Iris pigment epithelial cell (primary cell): ENCODE data around the gene ANKRD33.
A peak's percentile ranks its signal among the peaks of the same experiment; 100 is the strongest.

Source experiments
- DNase-seq: peaks from one replicate; pipeline ENCODE4 v3.0.0-alpha.2; 2011; ENCODE audit warnings: low read depth

ANKRD33 gene

GRCh38 chr12:51887476-51888315, at the start of gene ANKRD33:
Gene ANKRD33, plus strand, starts transcription at chr12:51888103. Its CDS starts 84 bp downstream, at chr12:51888187.
- DNase-seq: peak; percentile 34

- DNase-seq: no peak
These were observed 49.1 kb upstream of the ANKRD33 start for GRCh38 chr12:51838762-51839161.

GRCh38 chr12:51839310-51839947, 48.5 kb upstream of the ANKRD33 start:
- DNase-seq: no peak

GRCh38 chr12:51840966-51841365, 46.9 kb upstream of the ANKRD33 start:
- no peak for DNase-seq

- DNase-seq: no peak
These were observed 46.2 kb upstream of the ANKRD33 start for GRCh38 chr12:51841727-51842126.

- no peak for DNase-seq
These were observed 43.0 kb upstream of the ANKRD33 start for GRCh38 chr12:51844854-51845253.

GRCh38 chr12:51845482-51845881, 42.4 kb upstream of the ANKRD33 start:
- DNase-seq: no peak

- no peak for DNase-seq
These were observed 41.6 kb upstream of the ANKRD33 start for GRCh38 chr12:51846271-51846691.

- DNase-seq: no peak
These were observed 40.8 kb upstream of the ANKRD33 start for GRCh38 chr12:51846911-51847642.

- DNase-seq: no peak
These were observed 40.1 kb upstream of the ANKRD33 start for GRCh38 chr12:51847643-51848325.

- DNase-seq: no peak
These were observed 39.6 kb upstream of the ANKRD33 start, which contains the start of gene FIGNL2 for GRCh38 chr12:51848326-51848727. Gene FIGNL2, minus strand, starts transcription at chr12:51848718. Its CDS starts 26,305 bp downstream, at chr12:51822413.

GRCh38 chr12:51848841-51849735, 38.8 kb upstream of the ANKRD33 start:
- no peak for DNase-seq

- DNase-seq: no peak
These were observed 37.6 kb upstream of the ANKRD33 start for GRCh38 chr12:51850081-51850964.

GRCh38 chr12:51850965-51851299, 37.0 kb upstream of the ANKRD33 start:
- no peak for DNase-seq

- no peak for DNase-seq
These were observed 36.3 kb upstream of the ANKRD33 start for GRCh38 chr12:51851413-51852124.

GRCh38 chr12:51852404-51853137, 35.3 kb upstream of the ANKRD33 start:
- DNase-seq: no peak

- DNase-seq: peak; percentile 18
These were observed 32.1 kb upstream of the ANKRD33 start for GRCh38 chr12:51855586-51856428.

GRCh38 chr12:51860986-51861385, 26.9 kb upstream of the ANKRD33 start:
- DNase-seq: no peak
